NT2/D1 (cell line): ENCODE measurements around the gene JCAD.

ENCODE experiments used
- SUZ12 ChIP-seq: IDR thresholded peaks from 2 replicates; pipeline ENCODE4 v1.6.1; 2011; ENCODE audit not compliant: insufficient read length, insufficient read depth; ENCODE audit errors: extremely low read depth
- YY1 ChIP-seq: IDR thresholded peaks from 2 replicates; pipeline ENCODE4 v1.6.1; 2011; ENCODE audit not compliant: insufficient read length, insufficient read depth
- ZNF274 ChIP-seq: IDR thresholded peaks from 2 replicates; pipeline ENCODE4 v1.6.1; 2011; ENCODE audit warnings: mild to moderate bottlenecking, low read depth, low read length

- TF ChIP-seq ZNF274 (no peak), YY1 (no peak), SUZ12 (no peak)
These were observed 4.1 kb downstream of the JCAD start for GRCh38 chr10:30055226-30055662.
